CD4-positive, alpha-beta T cell (primary cell): ENCODE data around the gene ATP4B. TPM values are rescaled to one million over a fixed set of nuclear protein-coding genes. Genes with fewer than 3 reads are reported as not detected.

ENCODE experiments used
- ATAC-seq: fragments of 200-7000 bp; cut with Tn5 transposase; one replicate; pipeline ENCODE4 v1.10.0; 2022; ENCODE audit warnings: mild to moderate bottlenecking; ENCODE audit not compliant: poor library complexity
- CTCF ChIA-PET: fragments of 350-600 bp; sonication (Branson Sonifier 250); formaldehyde crosslinking; loops from one replicate; lab custom pipeline; 2021; ENCODE audit warnings: antibody characterized with exemption, inconsistent platforms; lab: Charles Lee
- POLR2A ChIA-PET: fragments of 350-600 bp; sonication (Branson Sonifier 250); formaldehyde crosslinking; loops from one replicate; lab custom pipeline; 2021; ENCODE audit warnings: antibody characterized with exemption, inconsistent platforms; lab: Charles Lee
- DNase-seq, 14 experiments: peaks; one replicate each; pipeline ENCODE4 v3.0.0-alpha.2; 2013 to 2020; ENCODE audit warnings: mixed read lengths in 2 of 14
- H3K27ac ChIP-seq, 2 donors: one replicate each; pipeline versions ENCODE4 v1.5.1 to v1.7.0; 2013; ENCODE audit warnings: low read length in 2 of 2, low read depth in 1 of 2, mild to moderate bottlenecking in 1 of 2
- H3K27me3 ChIP-seq, 2 experiments: 1 replicate in 1 of 2; 2 replicates in 1 of 2; pipeline versions ENCODE4 v1.6.1 to v1.7.0; 2013; ENCODE audit warnings: low read length in 2 of 2, control low read depth in 1 of 2, mild to moderate bottlenecking in 1 of 2, moderate library complexity in 1 of 2; ENCODE audit not compliant: insufficient read depth in 2 of 2, control insufficient read depth in 1 of 2
- H3K36me3 ChIP-seq: one replicate; pipeline ENCODE4 v1.6.1; 2013; ENCODE audit warnings: low read length, control low read depth; ENCODE audit not compliant: insufficient read depth
- H3K4me1 ChIP-seq: one replicate; pipeline ENCODE4 v1.6.1; 2013; ENCODE audit warnings: low read length, control low read depth; ENCODE audit not compliant: insufficient read depth
- H3K4me3 ChIP-seq: one replicate; pipeline ENCODE4 v1.5.1; 2013; ENCODE audit warnings: mild to moderate bottlenecking, low read length, moderate library complexity
- H3K9me3 ChIP-seq, 2 experiments: 1 replicate in 1 of 2; 2 replicates in 1 of 2; pipeline versions ENCODE4 v1.6.1 to v1.7.0; 2013; ENCODE audit warnings: low read length in 2 of 2, mild to moderate bottlenecking in 2 of 2, control low read depth in 1 of 2, moderate library complexity in 1 of 2; ENCODE audit not compliant: control insufficient read depth in 1 of 2, insufficient read depth in 1 of 2
- H3K27ac Mint-ChIP-seq: one replicate; pipeline ENCODE4 v1.8.0; 2020; ENCODE audit warnings: mixed read lengths
- H3K27me3 Mint-ChIP-seq: one replicate; pipeline ENCODE4 v1.8.0; 2021; ENCODE audit warnings: mixed read lengths
- H3K36me3 Mint-ChIP-seq: one replicate; pipeline ENCODE4 v1.8.0; 2021; ENCODE audit warnings: low read depth, mixed read lengths
- H3K4me1 Mint-ChIP-seq: one replicate; pipeline ENCODE4 v1.8.0; 2021; ENCODE audit warnings: low read depth, mixed read lengths
- H3K4me3 Mint-ChIP-seq: one replicate; pipeline ENCODE4 v1.8.0; 2020; ENCODE audit warnings: mild to moderate bottlenecking, mixed read lengths
- H3K9me3 Mint-ChIP-seq: one replicate; pipeline ENCODE4 v1.8.0; 2020; ENCODE audit warnings: mixed read lengths
- CTCF ChIP-seq: fragments of 200-600 bp; IDR thresholded peaks from one replicate; pipeline ENCODE4 v1.8.0; 2022; ENCODE audit warnings: antibody characterized with exemption, mild to moderate bottlenecking
- intact Hi-C, 2 experiments: fragments of 100-400 bp; cut with DNase I in 1 of 2; cut with micrococcal nuclease in 1 of 2; formaldehyde crosslinking; loops; one replicate each; pipeline versions ENCODE4 v1.15.1 to v1.9.0; 2023 to 2025; cut with DNase I, micrococcal nuclease
- total RNA-seq, 174 experiments: library from RNA in 2 of 174; stranded (reverse) in 2 of 174; gene quantifications; one replicate each; pipeline ENCODE4 v1.2.3 and lab custom pipeline; 2021 to 2026

Gene ATP4B
- total RNA-seq, 2 experiments from 2014 or later: not detected

- CTCF ChIA-PET: no interaction called here
- H3K27me3 ChIP-seq: no peaks in the 10 kb centered on the region
- ATAC-seq (no peak), DNase-seq (no peak)
- no peak overlapping the region for H3K27ac ChIP-seq
- no peak overlapping the region for H3K4me3 ChIP-seq
- H3K4me3 Mint-ChIP-seq: no peak overlapping the region
- no peaks in the 10 kb centered on the region for H3K4me1 ChIP-seq
- H3K4me1 Mint-ChIP-seq: no peaks in the 10 kb centered on the region
- H3K36me3 Mint-ChIP-seq: no peaks in the 10 kb centered on the region
- TF ChIP-seq CTCF: no peak
- H3K9me3 Mint-ChIP-seq: peaks cover 11% of the 10 kb centered on the region
- no peaks in the 10 kb centered on the region for H3K27me3 Mint-ChIP-seq
- intact Hi-C loops: no loop called here
- no peak overlapping the region for H3K27ac Mint-ChIP-seq
- peaks cover 4 to 7% of the 10 kb centered on the region in 2 experiments for H3K9me3 ChIP-seq
- POLR2A ChIA-PET: no interaction called here
- no peaks in the 10 kb centered on the region for H3K36me3 ChIP-seq
Measured at GRCh38 chr13:113659337-113659736, 1.3 kb upstream of the ATP4B start.

- Mint-ChIP-seq H3K9me3 (peaks cover 11% of the 10 kb centered on the region), H3K27ac (no peak overlapping the region), H3K27me3 (no peaks in the 10 kb centered on the region), H3K4me1 (no peaks in the 10 kb centered on the region), H3K36me3 (no peaks in the 10 kb centered on the region), H3K4me3 (no peak overlapping the region)
- peaks cover 2 to 7% of the 10 kb centered on the region in 2 experiments for H3K9me3 ChIP-seq
- intact Hi-C loops: no loop called here
- H3K4me3 ChIP-seq: no peak overlapping the region
- peak in 1 of 14 experiments; percentile 19 for DNase-seq
- no peak for ATAC-seq
- peaks cover under 1% of the 10 kb centered on the region for H3K4me1 ChIP-seq
- no peaks in the 10 kb centered on the region for H3K27me3 ChIP-seq
- no peaks in the 10 kb centered on the region for H3K36me3 ChIP-seq
- H3K27ac ChIP-seq: no peak overlapping the region
- ChIA-PET POLR2A (no interaction called here), CTCF (no interaction called here)
- no peak for TF ChIP-seq CTCF
Measured at GRCh38 chr13:113658836-113659235, 838 bp upstream of the ATP4B start.

- DNase-seq (peak in 2 of 14 experiments; percentile 8 to 14), ATAC-seq (no peak)
- no peak for TF ChIP-seq CTCF
- no peaks in the 10 kb centered on the region for H3K36me3 ChIP-seq
- intact Hi-C loops: no loop called here
- no peak overlapping the region for H3K27ac Mint-ChIP-seq
- no peak overlapping the region for H3K27ac ChIP-seq
- no peaks in the 10 kb centered on the region for H3K36me3 Mint-ChIP-seq
- H3K27me3 Mint-ChIP-seq: no peaks in the 10 kb centered on the region
- H3K4me3 ChIP-seq: no peak overlapping the region
- peaks cover 7 to 8% of the 10 kb centered on the region in 2 experiments for H3K9me3 ChIP-seq
- H3K4me3 Mint-ChIP-seq: no peak overlapping the region
- H3K4me1 ChIP-seq: peaks cover 5% of the 10 kb centered on the region
- ChIA-PET POLR2A (no interaction called here), CTCF (no interaction called here)
- peaks cover 11% of the 10 kb centered on the region for H3K9me3 Mint-ChIP-seq
- H3K27me3 ChIP-seq: no peaks in the 10 kb centered on the region
- no peaks in the 10 kb centered on the region for H3K4me1 Mint-ChIP-seq
Measured at GRCh38 chr13:113656831-113657671, 947 bp downstream of the ATP4B start.
